Activated CD4-positive, alpha-beta T cell treated with anti-CD3 and anti-CD28 coated beads, Interleukin-2, amount 10 ng/mL, durations not matched to agents 7 days and 5 days (primary cell): ENCODE measurements around the gene COL27A1. TPM values are rescaled to one million over a fixed set of nuclear protein-coding genes. Genes with fewer than 3 reads are reported as not detected.

Source experiments
- CTCF ChIA-PET: fragments of 350-600 bp; sonication (Branson Sonifier 250); formaldehyde crosslinking; loops from one replicate; lab custom pipeline; 2021; ENCODE audit warnings: antibody characterized with exemption; lab: Charles Lee
- POLR2A ChIA-PET: fragments of 350-600 bp; sonication (Branson Sonifier 250); formaldehyde crosslinking; loops from one replicate; lab custom pipeline; 2021; ENCODE audit warnings: antibody characterized with exemption; lab: Charles Lee
- DNase-seq: peaks from one replicate; pipeline ENCODE4 v3.0.0-alpha.2; 2020
- H3K27ac Mint-ChIP-seq: one replicate; pipeline ENCODE4 v1.8.0; 2021; ENCODE audit warnings: mild to moderate bottlenecking, moderate library complexity, mixed read lengths
- H3K27me3 Mint-ChIP-seq: one replicate; pipeline ENCODE4 v1.8.0; 2021; ENCODE audit warnings: mixed read lengths
- H3K36me3 Mint-ChIP-seq: one replicate; pipeline ENCODE4 v1.8.0; 2021; ENCODE audit warnings: low read depth, mixed read lengths
- H3K4me1 Mint-ChIP-seq: one replicate; pipeline ENCODE4 v1.8.0; 2021; ENCODE audit warnings: mixed read lengths
- H3K4me3 Mint-ChIP-seq: one replicate; pipeline ENCODE4 v1.8.0; 2021; ENCODE audit warnings: mild to moderate bottlenecking, moderate library complexity, mixed read lengths
- H3K9me3 Mint-ChIP-seq: one replicate; pipeline ENCODE4 v1.8.0; 2021; ENCODE audit warnings: mixed read lengths
- total RNA-seq, 2 experiments: library from RNA; stranded (reverse); gene quantifications; one replicate each; pipeline ENCODE4 v1.2.3, GENCODE V29; 2021

Gene COL27A1
- total RNA-seq, 2 experiments from 2014 or later, result 0.15 to 0.22 TPM

DNA sequence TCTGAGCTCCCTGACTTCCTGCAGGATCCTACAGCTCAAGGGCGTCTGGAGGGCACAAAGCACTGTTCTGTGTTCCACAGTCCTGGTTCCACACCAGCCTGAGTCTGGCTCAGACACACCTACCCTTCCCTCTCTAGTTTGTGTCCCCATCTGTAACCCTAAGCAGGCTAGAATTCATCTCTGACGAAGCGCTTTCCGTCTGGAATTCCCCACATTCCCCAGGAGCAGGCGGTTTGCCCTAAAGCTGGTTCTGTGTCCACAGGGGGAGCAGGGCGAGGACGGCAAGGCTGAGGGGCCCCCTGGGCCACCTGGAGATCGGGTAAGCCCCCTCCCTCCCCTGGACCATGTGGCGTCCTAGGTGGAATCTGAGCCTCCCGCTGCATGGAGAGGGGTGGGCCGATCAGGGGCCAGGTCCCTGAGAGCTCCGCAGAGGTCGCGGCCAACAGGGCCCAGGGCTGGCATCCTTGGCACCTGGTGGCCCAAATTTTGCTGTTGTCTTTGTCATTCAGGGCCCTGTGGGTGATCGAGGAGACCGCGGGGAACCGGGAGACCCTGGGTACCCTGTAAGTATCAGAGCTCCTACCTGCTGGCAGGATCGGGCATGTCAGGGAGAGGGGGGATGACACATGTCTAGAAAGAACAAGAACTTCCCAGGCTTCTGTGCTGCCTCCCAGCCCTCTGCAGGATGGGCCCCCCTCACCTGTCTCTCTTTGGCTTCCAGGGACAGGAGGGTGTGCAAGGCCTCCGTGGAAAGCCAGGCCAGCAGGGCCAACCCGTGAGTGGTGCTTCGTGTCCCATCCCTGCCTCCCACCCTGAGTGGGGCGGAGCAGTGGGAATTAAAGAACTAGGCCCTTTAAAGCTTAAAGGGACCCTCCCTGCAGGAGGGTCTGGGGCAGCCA, 133.1 kb downstream of the COL27A1 start:
- H3K36me3 Mint-ChIP-seq, result no peaks in the 10 kb centered on the region
- ChIA-PET CTCF (interaction anchor here (1.2 to 1.5 kb wide), 2 partner anchors 16 to 182 kb away, joined by 3 to 5 read pairs; no protein-coding TSS in a partner anchor), POLR2A (no interaction called here)
- H3K4me3 Mint-ChIP-seq, result no peak overlapping the region
- H3K4me1 Mint-ChIP-seq, result peaks cover 4% of the 10 kb centered on the region
- no peak for DNase-seq
- peaks cover 2% of the 10 kb centered on the region for H3K9me3 Mint-ChIP-seq
- H3K27ac Mint-ChIP-seq, result no peak overlapping the region
- no peaks in the 10 kb centered on the region for H3K27me3 Mint-ChIP-seq

DNA sequence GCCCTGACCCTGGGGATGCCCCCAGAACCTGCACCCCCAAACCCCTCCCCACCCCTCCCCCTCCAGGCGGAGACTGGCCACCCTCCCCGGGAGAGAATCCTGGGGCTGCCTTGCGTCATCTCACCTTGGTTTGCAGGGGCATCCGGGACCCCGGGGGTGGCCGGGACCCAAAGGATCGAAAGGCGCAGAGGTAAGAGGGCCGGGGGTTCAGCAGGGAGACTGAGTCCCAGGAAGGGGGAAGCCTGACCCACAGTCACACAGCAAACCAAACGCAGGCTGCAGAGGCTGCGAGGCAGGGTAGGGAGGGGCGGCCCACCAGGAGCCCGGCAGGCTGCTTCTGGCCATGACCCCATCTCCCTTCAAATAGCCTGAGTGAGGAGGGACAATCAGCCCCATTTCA, 133.8 kb downstream of the COL27A1 start:
- no peak for DNase-seq
- CTCF ChIA-PET, result interaction anchor here (1.4 kb wide), 1 partner anchor 258 kb away, joined by 3 read pairs; no protein-coding TSS in a partner anchor
- Mint-ChIP-seq H3K4me1 (peaks cover 4% of the 10 kb centered on the region), H3K4me3 (no peak overlapping the region), H3K27me3 (no peaks in the 10 kb centered on the region), H3K36me3 (no peaks in the 10 kb centered on the region), H3K9me3 (peaks cover 2% of the 10 kb centered on the region), H3K27ac (no peak overlapping the region)
- POLR2A ChIA-PET, result no interaction called here

DNA sequence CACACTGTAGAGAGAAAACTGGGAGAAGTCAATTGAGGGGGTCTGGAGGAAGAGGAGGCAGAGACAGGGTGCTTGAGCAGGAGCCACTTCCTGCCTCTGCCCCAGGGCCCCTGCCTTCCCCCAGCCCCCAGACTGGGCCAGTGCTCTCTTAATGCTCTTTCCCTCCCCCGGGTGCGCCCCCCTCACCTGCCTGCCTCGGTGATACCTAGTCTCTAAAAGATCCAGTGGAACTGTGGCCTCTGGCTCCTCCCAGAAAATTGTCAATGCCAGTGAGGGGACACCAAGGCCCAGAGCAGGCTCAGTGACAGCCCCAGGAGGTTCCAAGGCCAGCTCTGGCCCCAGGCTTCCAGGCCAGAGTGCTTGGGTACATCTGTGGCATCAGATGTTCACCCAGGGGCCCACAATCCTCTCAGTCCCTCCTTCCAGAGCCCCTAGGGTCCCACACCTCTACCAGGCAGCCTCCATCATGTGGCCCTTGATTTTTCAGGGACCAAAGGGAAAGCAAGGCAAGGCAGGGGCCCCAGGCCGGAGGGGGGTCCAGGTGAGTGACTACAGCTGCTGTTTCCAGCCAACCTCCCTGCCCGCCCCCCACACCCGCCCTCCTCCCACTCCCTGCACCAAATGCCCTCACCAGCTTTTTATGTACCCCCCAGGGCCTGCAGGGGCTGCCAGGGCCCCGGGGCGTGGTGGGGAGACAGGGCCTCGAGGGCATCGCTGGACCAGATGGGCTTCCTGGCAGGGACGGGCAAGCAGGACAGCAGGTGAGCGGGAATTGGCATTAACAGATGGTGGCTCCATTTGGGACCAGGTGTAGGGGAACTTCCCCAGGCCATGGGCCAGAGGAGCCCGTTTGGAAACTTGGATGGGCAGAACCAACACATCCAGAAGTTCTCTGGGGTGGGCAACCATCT, 134.5 kb downstream of the COL27A1 start:
- Mint-ChIP-seq H3K9me3 (peaks cover 6% of the 10 kb centered on the region), H3K4me1 (peaks cover 4% of the 10 kb centered on the region), H3K27me3 (no peaks in the 10 kb centered on the region), H3K27ac (no peak overlapping the region), H3K4me3 (no peak overlapping the region), H3K36me3 (no peaks in the 10 kb centered on the region)
- ChIA-PET POLR2A (no interaction called here), CTCF (interaction anchor here (0.9 to 1.9 kb wide), 9 partner anchors 21 to 257 kb away, joined by 3 to 18 read pairs (median 6); no protein-coding TSS in a partner anchor)
- no peak for DNase-seq

- Mint-ChIP-seq H3K27me3 (no peaks in the 10 kb centered on the region), H3K9me3 (peaks cover 11% of the 10 kb centered on the region), H3K4me1 (peaks cover 4% of the 10 kb centered on the region), H3K27ac (peak overlapping the region; percentile 57), H3K36me3 (no peaks in the 10 kb centered on the region), H3K4me3 (no peak overlapping the region)
- DNase-seq, result no peak
- POLR2A ChIA-PET, result no interaction called here
- CTCF ChIA-PET, result interaction anchor here (0.7 to 1.9 kb wide), 18 partner anchors 17 to 338 kb away, joined by 3 to 18 read pairs (median 3); no protein-coding TSS in a partner anchor
These were observed 135.2 kb downstream of the COL27A1 start for GRCh38 chr9:114290561-114290986.

DNA sequence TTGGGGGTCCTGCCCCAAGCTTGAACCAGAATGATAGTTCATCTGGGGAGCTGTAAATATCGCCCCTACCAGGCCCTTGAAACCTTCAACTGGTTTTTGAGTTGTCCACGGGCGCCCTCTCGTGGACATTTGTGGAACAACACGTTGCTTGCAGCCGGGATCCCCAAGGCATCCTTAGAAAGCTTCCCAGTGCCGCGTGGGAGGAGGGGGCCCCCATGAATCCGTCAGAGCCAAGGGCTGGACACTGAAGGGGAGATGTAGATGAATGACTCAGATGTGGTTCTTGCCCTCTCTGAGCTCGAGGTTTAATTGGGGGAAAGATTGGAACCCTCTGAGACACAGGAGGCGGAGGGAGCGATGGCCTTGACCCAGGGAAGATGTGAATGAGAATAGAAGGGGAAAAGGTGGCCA, 135.7 kb downstream of the COL27A1 start:
- Mint-ChIP-seq H3K4me1 (peaks cover 4% of the 10 kb centered on the region), H3K4me3 (no peak overlapping the region), H3K9me3 (peaks cover 13% of the 10 kb centered on the region), H3K27ac (peak overlapping the region; percentile 57), H3K36me3 (no peaks in the 10 kb centered on the region), H3K27me3 (no peaks in the 10 kb centered on the region)
- CTCF ChIA-PET, result interaction anchor here (0.7 to 1.9 kb wide), 17 partner anchors 18 to 337 kb away, joined by 3 to 18 read pairs (median 3); no protein-coding TSS in a partner anchor
- peak; percentile 71 for DNase-seq
- POLR2A ChIA-PET, result no interaction called here

DNA sequence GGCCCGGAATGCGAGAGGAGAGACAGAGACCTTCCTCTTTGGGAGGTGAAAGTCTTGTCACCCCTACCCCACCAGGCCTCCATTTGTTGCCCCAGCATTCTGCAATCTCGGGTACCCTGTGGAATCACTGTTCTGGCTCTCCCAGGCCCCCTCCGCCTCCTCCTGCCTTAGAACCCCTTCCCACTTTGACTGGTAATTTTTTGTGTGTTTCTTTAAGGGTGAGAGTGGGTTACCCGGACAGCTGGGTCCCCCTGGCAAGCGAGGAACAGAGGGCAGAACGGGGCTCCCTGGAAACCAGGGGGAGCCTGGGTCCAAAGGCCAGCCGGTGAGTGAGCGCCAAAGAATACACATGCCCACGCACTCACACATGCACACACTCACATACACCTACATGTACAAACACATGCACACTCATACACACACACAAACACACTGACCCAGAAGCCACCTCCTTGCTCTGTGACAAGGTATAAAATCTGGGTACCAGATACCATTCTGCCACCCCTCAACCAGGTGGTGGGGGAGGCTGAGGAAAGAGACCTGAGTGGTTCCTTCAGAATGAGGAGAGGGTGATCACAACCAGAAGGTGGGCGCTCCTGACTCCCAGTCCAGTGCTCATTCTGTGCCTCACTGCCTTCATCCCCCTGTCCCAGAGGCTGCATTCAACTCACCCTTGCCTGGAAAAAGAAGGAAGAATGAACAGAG, 136.7 kb downstream of the COL27A1 start:
- H3K4me1 Mint-ChIP-seq, result peaks cover 4% of the 10 kb centered on the region
- H3K27ac Mint-ChIP-seq, result no peak overlapping the region
- no peak overlapping the region for H3K4me3 Mint-ChIP-seq
- H3K27me3 Mint-ChIP-seq, result no peaks in the 10 kb centered on the region
- ChIA-PET POLR2A (no interaction called here), CTCF (interaction anchor here (0.7 to 1.7 kb wide), 3 partner anchors 183 to 189 kb away, joined by 3 to 18 read pairs (median 3); no protein-coding TSS in a partner anchor)
- peaks cover 13% of the 10 kb centered on the region for H3K9me3 Mint-ChIP-seq
- no peaks in the 10 kb centered on the region for H3K36me3 Mint-ChIP-seq
- DNase-seq, result no peak

- no peaks in the 10 kb centered on the region for H3K36me3 Mint-ChIP-seq
- no peak overlapping the region for H3K4me3 Mint-ChIP-seq
- peaks cover 4% of the 10 kb centered on the region for H3K4me1 Mint-ChIP-seq
- no peaks in the 10 kb centered on the region for H3K27me3 Mint-ChIP-seq
- POLR2A ChIA-PET, result no interaction called here
- H3K27ac Mint-ChIP-seq, result no peak overlapping the region
- CTCF ChIA-PET, result interaction anchor here (0.7 to 1.3 kb wide), 2 partner anchors 97 to 187 kb away, joined by 3 to 5 read pairs; no protein-coding TSS in a partner anchor
- peaks cover 13% of the 10 kb centered on the region for H3K9me3 Mint-ChIP-seq
- no peak for DNase-seq
These were observed 139.3 kb downstream of the COL27A1 start for GRCh38 chr9:114294664-114295063.

GRCh38 chr9:114296338-114296737, 141.0 kb downstream of the COL27A1 start:
- POLR2A ChIA-PET, result no interaction called here
- H3K27me3 Mint-ChIP-seq, result no peaks in the 10 kb centered on the region
- CTCF ChIA-PET, result no interaction called here

DNA sequence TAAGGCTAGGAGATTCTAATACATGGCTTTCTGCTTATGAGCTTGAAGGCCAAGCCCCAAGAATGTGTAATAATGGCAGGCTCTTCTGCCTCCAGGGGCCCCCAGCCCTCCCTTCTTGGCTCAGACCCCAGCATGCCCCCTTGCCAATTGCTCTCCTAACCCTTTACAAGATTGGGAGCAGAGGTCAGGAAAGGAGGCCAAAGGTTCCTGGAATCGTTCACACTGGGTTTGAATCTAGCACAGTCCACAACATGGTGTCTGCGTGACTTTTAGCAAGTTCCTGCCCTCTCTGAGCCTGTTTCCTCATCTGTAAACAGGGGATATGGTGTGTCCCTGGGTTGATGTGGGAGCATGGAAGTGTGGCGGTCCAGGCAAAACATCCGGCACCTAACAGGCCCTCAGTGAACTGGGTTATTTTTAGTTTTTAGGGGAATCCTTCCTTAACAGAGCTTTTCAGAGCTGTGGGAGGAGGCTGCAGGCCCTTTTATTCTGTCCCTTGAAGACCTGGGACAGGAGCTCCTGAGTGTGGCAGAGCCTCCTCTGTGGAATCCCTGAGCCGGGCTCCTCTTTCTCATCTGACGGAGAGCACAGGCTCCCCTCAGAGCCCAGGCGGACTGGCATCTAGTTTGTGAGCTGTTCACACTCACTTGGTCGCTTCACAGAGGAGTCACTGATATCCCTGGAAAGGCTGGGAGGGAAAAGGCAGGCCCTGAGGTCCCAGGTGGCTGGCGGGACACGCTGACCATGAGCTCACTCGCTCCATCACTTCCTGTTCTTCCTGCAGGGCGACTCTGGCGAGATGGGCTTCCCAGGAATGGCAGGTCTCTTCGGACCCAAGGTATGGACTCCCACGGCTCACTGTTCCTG, 144.2 kb downstream of the COL27A1 start:
- no peak overlapping the region for H3K4me3 Mint-ChIP-seq
- POLR2A ChIA-PET, result no interaction called here
- no peak overlapping the region for H3K27ac Mint-ChIP-seq
- DNase-seq, result no peak
- H3K9me3 Mint-ChIP-seq, result peaks cover 10% of the 10 kb centered on the region
- no peaks in the 10 kb centered on the region for H3K4me1 Mint-ChIP-seq
- no peaks in the 10 kb centered on the region for H3K36me3 Mint-ChIP-seq
- CTCF ChIA-PET, result no interaction called here
- no peaks in the 10 kb centered on the region for H3K27me3 Mint-ChIP-seq

More at GRCh38 chr9:114296338-114296737, 141.0 kb downstream of the COL27A1 start:
- Mint-ChIP-seq H3K4me3 (no peak overlapping the region), H3K4me1 (no peaks in the 10 kb centered on the region), H3K36me3 (no peaks in the 10 kb centered on the region), H3K27ac (no peak overlapping the region), H3K9me3 (peaks cover 13% of the 10 kb centered on the region)
- no peak for DNase-seq

GRCh38 chr9:114300153-114300845, 145.0 kb downstream of the COL27A1 start:
- ChIA-PET CTCF (no interaction called here), POLR2A (no interaction called here)
- DNase-seq, result no peak
- Mint-ChIP-seq H3K4me3 (no peak overlapping the region), H3K36me3 (no peaks in the 10 kb centered on the region), H3K27me3 (no peaks in the 10 kb centered on the region), H3K4me1 (no peaks in the 10 kb centered on the region), H3K9me3 (peaks cover 4% of the 10 kb centered on the region), H3K27ac (no peak overlapping the region)
